Body of pancreas (tissue), 4 donors: ENCODE measurements around the gene KRTAP5-11.

ENCODE experiments used
- CTCF ChIP-seq, 7 experiments: fragments of 450-650 bp in 4 of 7; fragments of 200-600 bp in 3 of 7; sonication (generic) in 3 of 7; IDR thresholded peaks; one replicate each; pipeline ENCODE4 v1.5.1; 2016 to 2019; ENCODE audit warnings: antibody characterized with exemption in 7 of 7
- POLR2A ChIP-seq, 3 donors: fragments of 450-650 bp; IDR thresholded peaks; one replicate each; pipeline ENCODE4 v1.6.1; 2016; ENCODE audit warnings: antibody characterized with exemption in 3 of 3, mild to moderate bottlenecking in 2 of 3

- TF ChIP-seq CTCF (IDR thresholded peaks at IDR 0.05) (no peak), POLR2A (IDR thresholded peaks at IDR 0.05) (no peak)
Measured at GRCh38 chr11:71542382-71542781, 40.3 kb downstream of the KRTAP5-11 start.
